Cerebellar nuclear complex (tissue), 1 donor: ENCODE results near the gene LRCH1.

ENCODE experiments used
- DNase-seq, 2 experiments: peaks; one replicate each; lab custom pipeline; 2025; lab: John Stamatoyannopoulos, UW

The LRCH1 gene

GRCh38 chr13:46562152-46562551 is 9.2 kb downstream of the LRCH1 start:
- DNase-seq: no peak

- DNase-seq: no peak
Observed at GRCh38 chr13:46562581-46562980, 9.6 kb downstream of the LRCH1 start.

GRCh38 chr13:46565808-46566750 is 13.1 kb downstream of the LRCH1 start:
- no peak for DNase-seq

- DNase-seq: no peak
Observed at GRCh38 chr13:46567671-46568070, 14.7 kb downstream of the LRCH1 start.

GRCh38 chr13:46569456-46569855 is 16.5 kb downstream of the LRCH1 start:
- DNase-seq: peak; percentile 82 to 90

- no peak for DNase-seq
Observed at GRCh38 chr13:46570273-46570672, 17.3 kb downstream of the LRCH1 start.

- DNase-seq: peak; percentile 54 to 63
Observed at GRCh38 chr13:46571189-46571908, 18.4 kb downstream of the LRCH1 start.

- no peak for DNase-seq
Observed at GRCh38 chr13:46571909-46572595, 19.1 kb downstream of the LRCH1 start.

- no peak for DNase-seq
Observed at GRCh38 chr13:46572752-46573431, 19.9 kb downstream of the LRCH1 start.

GRCh38 chr13:46575301-46575771 is 22.4 kb downstream of the LRCH1 start:
- no peak for DNase-seq

GRCh38 chr13:46575818-46576221 is 22.9 kb downstream of the LRCH1 start:
- DNase-seq: no peak

- DNase-seq: no peak
Observed at GRCh38 chr13:46576762-46577161, 23.8 kb downstream of the LRCH1 start.

- DNase-seq: no peak
Observed at GRCh38 chr13:46577696-46578589, 25.0 kb downstream of the LRCH1 start.

- DNase-seq: no peak
Observed at GRCh38 chr13:46578590-46578975, 25.6 kb downstream of the LRCH1 start.

- DNase-seq: no peak
Observed at GRCh38 chr13:46580362-46580839, 27.4 kb downstream of the LRCH1 start.

- DNase-seq: no peak
Observed at GRCh38 chr13:46582190-46582589, 29.2 kb downstream of the LRCH1 start.

GRCh38 chr13:46586751-46587514 is 34.0 kb downstream of the LRCH1 start:
- no peak for DNase-seq

GRCh38 chr13:46587807-46588418 is 34.9 kb downstream of the LRCH1 start:
- DNase-seq: no peak

GRCh38 chr13:46592385-46592784 is 39.4 kb downstream of the LRCH1 start:
- DNase-seq: no peak
